Measurements from ENCODE around the gene GARRE1.

Gene GARRE1

DNA sequence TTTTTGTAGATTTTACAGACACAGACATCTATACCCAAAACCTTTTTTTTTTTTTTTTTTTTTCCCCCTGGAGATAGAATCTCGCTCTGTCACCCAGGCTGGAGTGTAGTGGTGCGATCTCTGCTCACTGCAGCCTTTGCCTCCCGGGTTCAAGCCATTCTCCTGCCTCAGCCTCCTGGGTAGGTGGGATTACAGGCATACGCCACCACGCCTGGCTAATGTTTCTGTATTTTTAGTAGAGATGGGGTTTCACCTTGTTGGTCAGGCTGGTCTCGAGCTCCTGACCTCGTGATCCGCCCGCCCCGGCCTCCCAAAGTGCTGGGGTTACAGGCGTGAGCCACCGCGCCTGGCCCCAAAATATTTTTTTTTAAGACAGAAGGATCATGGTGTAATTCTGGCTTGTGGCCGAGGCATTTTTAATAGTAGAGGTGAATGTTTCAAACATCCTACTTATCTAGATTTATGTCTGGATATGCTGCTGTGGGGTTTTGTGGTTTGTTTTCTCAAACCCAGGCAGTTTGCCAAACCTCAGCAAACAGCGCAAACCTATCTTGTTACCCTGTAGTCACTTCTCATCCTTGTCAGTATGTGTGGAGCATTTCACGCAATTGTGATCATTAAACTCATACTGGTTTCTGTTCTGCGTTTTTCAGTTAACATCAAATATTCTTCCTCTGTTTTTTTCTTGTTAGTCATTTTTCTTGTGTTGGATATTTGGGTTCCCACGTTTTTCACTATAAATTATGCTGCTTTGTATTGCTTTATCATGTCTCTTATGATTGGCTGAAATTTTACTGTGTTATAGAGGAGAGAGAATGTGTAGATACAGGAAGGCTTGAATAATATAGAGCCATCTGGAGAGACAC lies 36.2 kb upstream of the GARRE1 start:
- Histone ChIP-seq H3K4me2 (ENCODE audit: low read depth, low read length) (no peak overlapping the region), H3K27ac (ENCODE audit: low read length) (no peak overlapping the region), H3K27me3 (replicated peaks; ENCODE audit: insufficient read depth, low read length) (no peaks in the 10 kb centered on the region), H3K4me1 (ENCODE audit: low read length) (no peaks in the 10 kb centered on the region), H3K9me2 (replicated peaks; ENCODE audit: insufficient read depth, low read length) (no peaks in the 10 kb centered on the region), H3K36me3 (replicated peaks; ENCODE audit: insufficient read depth, low read length) (peaks cover 9% of the 10 kb centered on the region; the same call in 1 of the 2 replicates), H3K9me3 (replicated peaks; ENCODE audit: insufficient read depth, low read length) (no peaks in the 10 kb centered on the region), H2AFZ (ENCODE audit: low read length) (no peak overlapping the region), H3F3A (ENCODE audit: insufficient read depth, low read length) (peaks cover 5% of the 10 kb centered on the region; the same call in 1 of the 2 replicates), H4K20me1 (ENCODE audit: insufficient read depth, low read length) (peaks cover 5% of the 10 kb centered on the region; the same call in 1 of the 2 replicates), H3K4me3 (ENCODE audit: low read length) (no peak overlapping the region), H3K9ac (ENCODE audit: low read length) (no peak overlapping the region), H3K79me2 (ENCODE audit: low read length) (peaks cover 26% of the 10 kb centered on the region; the same call in 1 of the 2 replicates)
- TF ChIP-seq, protein P1, sequence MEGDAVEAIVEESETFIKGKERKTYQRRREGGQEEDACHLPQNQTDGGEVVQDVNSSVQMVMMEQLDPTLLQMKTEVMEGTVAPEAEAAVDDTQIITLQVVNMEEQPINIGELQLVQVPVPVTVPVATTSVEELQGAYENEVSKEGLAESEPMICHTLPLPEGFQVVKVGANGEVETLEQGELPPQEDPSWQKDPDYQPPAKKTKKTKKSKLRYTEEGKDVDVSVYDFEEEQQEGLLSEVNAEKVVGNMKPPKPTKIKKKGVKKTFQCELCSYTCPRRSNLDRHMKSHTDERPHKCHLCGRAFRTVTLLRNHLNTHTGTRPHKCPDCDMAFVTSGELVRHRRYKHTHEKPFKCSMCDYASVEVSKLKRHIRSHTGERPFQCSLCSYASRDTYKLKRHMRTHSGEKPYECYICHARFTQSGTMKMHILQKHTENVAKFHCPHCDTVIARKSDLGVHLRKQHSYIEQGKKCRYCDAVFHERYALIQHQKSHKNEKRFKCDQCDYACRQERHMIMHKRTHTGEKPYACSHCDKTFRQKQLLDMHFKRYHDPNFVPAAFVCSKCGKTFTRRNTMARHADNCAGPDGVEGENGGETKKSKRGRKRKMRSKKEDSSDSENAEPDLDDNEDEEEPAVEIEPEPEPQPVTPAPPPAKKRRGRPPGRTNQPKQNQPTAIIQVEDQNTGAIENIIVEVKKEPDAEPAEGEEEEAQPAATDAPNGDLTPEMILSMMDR (IDR thresholded peaks at IDR 0.05; ENCODE audit: low read length): no peak
- no peak for TF ChIP-seq EZH2 (optimal IDR thresholded peaks at IDR 0.05; ENCODE audit: low read depth, low read length)
- no peak for DNase-seq

- Histone ChIP-seq H3K27ac (ENCODE audit: low read length) (no peak overlapping the region), H3K4me3 (ENCODE audit: low read length) (no peak overlapping the region)
Observed at GRCh38 chr19:34218818-34219164, 35.6 kb upstream of the GARRE1 start.

GRCh38 chr19:34220472-34221063 lies 33.8 kb upstream of the GARRE1 start:
- Histone ChIP-seq H3F3A (ENCODE audit: insufficient read depth, low read length) (peaks cover 5% of the 10 kb centered on the region; the same call in 1 of the 2 replicates), H3K9me2 (replicated peaks; ENCODE audit: insufficient read depth, low read length) (no peaks in the 10 kb centered on the region), H3K27me3 (replicated peaks; ENCODE audit: insufficient read depth, low read length) (no peaks in the 10 kb centered on the region), H3K27ac (ENCODE audit: low read length) (no peak overlapping the region), H3K4me2 (ENCODE audit: low read depth, low read length) (no peak overlapping the region), H3K4me1 (ENCODE audit: low read length) (no peaks in the 10 kb centered on the region), H4K20me1 (ENCODE audit: insufficient read depth, low read length) (peaks cover 5% of the 10 kb centered on the region; the same call in 1 of the 2 replicates), H3K79me2 (ENCODE audit: low read length) (peaks cover 32% of the 10 kb centered on the region), H2AFZ (ENCODE audit: low read length) (no peak overlapping the region), H3K36me3 (replicated peaks; ENCODE audit: insufficient read depth, low read length) (peaks cover 21% of the 10 kb centered on the region), H3K9me3 (replicated peaks; ENCODE audit: insufficient read depth, low read length) (no peaks in the 10 kb centered on the region), H3K9ac (ENCODE audit: low read length) (no peak overlapping the region), H3K4me3 (ENCODE audit: low read length) (no peak overlapping the region)
- TF ChIP-seq EZH2phosphoT487 (IDR thresholded peaks at IDR 0.05; ENCODE audit: low read length) (no peak), EZH2 (optimal IDR thresholded peaks at IDR 0.05; ENCODE audit: low read depth, low read length) (no peak)
- TF ChIP-seq, protein P1 (IDR thresholded peaks at IDR 0.05; ENCODE audit: low read length): peak; percentile 77
- peak; percentile 44 for DNase-seq

More at GRCh38 chr19:34218818-34219164, 35.6 kb upstream of the GARRE1 start:
- H3K4me2 ChIP-seq (ENCODE audit: low read depth, low read length): no peak overlapping the region
- H3K79me2 ChIP-seq (ENCODE audit: low read length): peaks cover 28% of the 10 kb centered on the region; the same call in 1 of the 2 replicates
- H3K27me3 ChIP-seq (replicated peaks; ENCODE audit: insufficient read depth, low read length): no peaks in the 10 kb centered on the region
- no peak overlapping the region for H2AFZ ChIP-seq (ENCODE audit: low read length)
- H3K9me3 ChIP-seq (replicated peaks; ENCODE audit: insufficient read depth, low read length): no peaks in the 10 kb centered on the region
- H3F3A ChIP-seq (ENCODE audit: insufficient read depth, low read length): peaks cover 5% of the 10 kb centered on the region; the same call in 1 of the 2 replicates
- H3K9ac ChIP-seq (ENCODE audit: low read length): no peak overlapping the region
- no peaks in the 10 kb centered on the region for H3K4me1 ChIP-seq (ENCODE audit: low read length)
- no peaks in the 10 kb centered on the region for H3K9me2 ChIP-seq (replicated peaks; ENCODE audit: insufficient read depth, low read length)
- TF ChIP-seq EZH2 (optimal IDR thresholded peaks at IDR 0.05; ENCODE audit: low read depth, low read length) (no peak), EZH2phosphoT487 (IDR thresholded peaks at IDR 0.05; ENCODE audit: low read length) (no peak)
- TF ChIP-seq, protein P1 (IDR thresholded peaks at IDR 0.05; ENCODE audit: low read length): no peak
- H3K36me3 ChIP-seq (replicated peaks; ENCODE audit: insufficient read depth, low read length): peaks cover 12% of the 10 kb centered on the region
- peaks cover 5% of the 10 kb centered on the region; the same call in 1 of the 2 replicates for H4K20me1 ChIP-seq (ENCODE audit: insufficient read depth, low read length)
- no peak for DNase-seq

Data from MM.1S (cell line).